GM21447 (cell line): Measurements from ENCODE around the gene XRCC4.
"Not testable (repeated sequence)": the region's sequence is repeated elsewhere in the genome, so short reads cannot be mapped to it uniquely, and the experiment has no call there.

ENCODE experiments used
- ATAC-seq: cut with Tn5 transposase; IDR thresholded peaks from one replicate; pipeline ENCODE4 v1.9.1; 2021; ENCODE audit not compliant: unreplicated experiment

The XRCC4 gene

GRCh38 chr5:83115816-83116215, 38.5 kb downstream of the XRCC4 start:
- ATAC-seq = no peak

GRCh38 chr5:83118471-83118870, 41.1 kb downstream of the XRCC4 start:
- ATAC-seq = no peak

GRCh38 chr5:83118976-83119375, 41.6 kb downstream of the XRCC4 start:
- no peak for ATAC-seq

GRCh38 chr5:83124593-83124992, 47.2 kb downstream of the XRCC4 start:
- no peak for ATAC-seq

- ATAC-seq = no peak
Observed at GRCh38 chr5:83125560-83125959, 48.2 kb downstream of the XRCC4 start.

GRCh38 chr5:83126501-83126900, 49.2 kb downstream of the XRCC4 start:
- no peak for ATAC-seq

- no peak for ATAC-seq
Observed at GRCh38 chr5:83133797-83134196, 56.5 kb downstream of the XRCC4 start.

- ATAC-seq = no peak
Observed at GRCh38 chr5:83142526-83142925, 65.2 kb downstream of the XRCC4 start.

- ATAC-seq = no peak
Observed at GRCh38 chr5:83145241-83145640, 67.9 kb downstream of the XRCC4 start.

GRCh38 chr5:83145882-83146331, 68.6 kb downstream of the XRCC4 start:
- ATAC-seq = no peak

GRCh38 chr5:83146441-83146840, 69.1 kb downstream of the XRCC4 start:
- no peak for ATAC-seq

GRCh38 chr5:83147593-83147992, 70.2 kb downstream of the XRCC4 start:
- no peak for ATAC-seq

- no peak for ATAC-seq
Observed at GRCh38 chr5:83148370-83148769, 71.0 kb downstream of the XRCC4 start.

- ATAC-seq = no peak
Observed at GRCh38 chr5:83149671-83150070, 72.3 kb downstream of the XRCC4 start.

GRCh38 chr5:83151821-83152220, 74.5 kb downstream of the XRCC4 start:
- ATAC-seq = no peak

- not testable (repeated sequence) for ATAC-seq
Observed at GRCh38 chr5:83152996-83153395, 75.6 kb downstream of the XRCC4 start.

GRCh38 chr5:83156001-83156400, 78.7 kb downstream of the XRCC4 start:
- no peak for ATAC-seq

- no peak for ATAC-seq
Observed at GRCh38 chr5:83157163-83157562, 79.8 kb downstream of the XRCC4 start.

- ATAC-seq = no peak
Observed at GRCh38 chr5:83162601-83163000, 85.3 kb downstream of the XRCC4 start.

- no peak for ATAC-seq
Observed at GRCh38 chr5:83167538-83167937, 90.2 kb downstream of the XRCC4 start.

- ATAC-seq = no peak
Observed at GRCh38 chr5:83169571-83170337, 92.4 kb downstream of the XRCC4 start.

GRCh38 chr5:83172011-83172410, 94.7 kb downstream of the XRCC4 start:
- no peak for ATAC-seq

GRCh38 chr5:83172655-83173054, 95.3 kb downstream of the XRCC4 start:
- no peak for ATAC-seq
